Esophagus muscularis mucosa (tissue), 4 donors: ENCODE data around the gene C7. TPM values are rescaled to one million over a fixed set of nuclear protein-coding genes. Genes with fewer than 3 reads are reported as not detected.

Source experiments
- DNase-seq: peaks from one replicate; pipeline ENCODE4 v3.0.0-alpha.2; 2017; ENCODE audit errors: extremely low spot score
- H3K27ac ChIP-seq, 4 donors: fragments of 200-600 bp; sonication (generic); replicated peaks in 1 of 4; 1 replicate in 3 of 4; 2 replicates in 1 of 4; pipeline ENCODE4 v1.5.1; 2016 to 2019; ENCODE audit warnings: mild to moderate bottlenecking in 1 of 4
- H3K27me3 ChIP-seq, 4 donors: fragments of 200-600 bp; sonication (generic); one replicate each; pipeline versions ENCODE4 v1.5.1 to v1.6.0; 2016 to 2019
- H3K36me3 ChIP-seq, 4 donors: fragments of 200-600 bp; sonication (generic); one replicate each; pipeline ENCODE4 v1.5.1; 2016 to 2019
- H3K4me1 ChIP-seq, 4 donors: fragments of 200-600 bp; sonication (generic); one replicate each; pipeline ENCODE4 v1.5.1; 2016 to 2019
- H3K4me3 ChIP-seq, 4 donors: fragments of 200-600 bp; sonication (generic); 1 replicate in 2 of 4; 2 replicates in 2 of 4; pipeline ENCODE4 v1.5.1; 2016 to 2019; ENCODE audit warnings: mild to moderate bottlenecking in 4 of 4, moderate library complexity in 1 of 4
- H3K9me3 ChIP-seq, 4 donors: fragments of 200-600 bp; sonication (generic); 1 replicate in 3 of 4; 2 replicates in 1 of 4; pipeline ENCODE4 v1.5.1; 2016 to 2019
- CTCF ChIP-seq, 3 experiments: fragments of 200-600 bp in 2 of 3; fragments of 450-650 bp in 1 of 3; sonication (generic) in 2 of 3; IDR thresholded peaks; one replicate each; pipeline ENCODE4 v1.5.1; 2017 to 2019; ENCODE audit warnings: antibody characterized with exemption in 3 of 3, mild to moderate bottlenecking in 2 of 3, moderate library complexity in 1 of 3
- EP300 ChIP-seq: sonication (generic); formaldehyde crosslinking; IDR thresholded peaks from one replicate; pipeline ENCODE4 v1.6.1; 2017; ENCODE audit warnings: antibody characterized with exemption
- POLR2A ChIP-seq: fragments of 450-650 bp; IDR thresholded peaks from one replicate; pipeline ENCODE4 v1.6.1; 2017; ENCODE audit warnings: antibody characterized with exemption, moderate library complexity, mild to moderate bottlenecking, low read depth
- POLR2AphosphoS5 ChIP-seq, 2 donors: sonication (generic); formaldehyde crosslinking; IDR thresholded peaks; one replicate each; pipeline ENCODE4 v1.6.1; 2017; ENCODE audit warnings: antibody characterized with exemption in 2 of 2
- WGBS: methylation state at CpG from one replicate; pipeline ENCODE4 v1.1.5; 2018; 5-methylcytosine and 5-hydroxymethylcytosine counted together
- intact Hi-C: fragments of 100-400 bp; cut with DNase I; formaldehyde crosslinking; loops from one replicate; pipeline ENCODE4 v1.15.1; 2023
- total RNA-seq, 4 donors: library from RNA; depleted of rRNA; stranded (reverse); fragments of >200 nt; gene quantifications; one replicate each; pipeline versions ENCODE4 v1.1.0 to v1.2.1, GENCODE V29; 2016

C7 gene
- total RNA-seq, 4 donors from 2014 or later = 713 to 1,019 (median 874) TPM

DNA sequence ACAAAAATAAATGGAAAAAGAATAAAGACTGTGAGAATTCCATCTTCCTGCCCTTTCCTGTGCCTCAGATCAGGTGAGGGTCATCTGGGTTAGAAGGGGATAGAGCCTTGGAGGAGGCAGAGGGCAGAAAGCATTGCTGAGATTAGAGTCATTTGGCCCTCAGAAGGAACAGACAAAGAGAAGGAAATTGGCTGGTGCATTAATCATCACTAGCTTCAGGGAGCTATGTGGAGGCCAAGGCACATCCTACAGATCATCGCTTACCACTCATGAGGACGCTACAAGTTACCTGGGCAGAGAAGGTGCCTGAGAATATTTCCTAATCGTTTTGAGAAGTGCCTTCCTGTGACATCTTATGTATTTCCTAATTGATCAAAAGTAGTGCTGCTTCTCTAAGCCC lies 74.5 kb downstream of the C7 start:
- Histone ChIP-seq H3K27me3 (no peaks in the 10 kb centered on the region), H3K4me3 (no peak overlapping the region), H3K27ac (no peak overlapping the region), H3K36me3 (peaks cover 0 to 5% (median 2%) of the 10 kb centered on the region in 4 donors), H3K9me3 (peaks cover 0 to 10% (median 7%) of the 10 kb centered on the region in 4 donors), H3K4me1 (no peaks in the 10 kb centered on the region)
- intact Hi-C loops = no loop called here
- WGBS = 87% methylated on average over 3 of the region's 3 CpGs
- no peak for DNase-seq
- no peak for TF ChIP-seq POLR2A
- TF ChIP-seq EP300 = no peak
- no peak for TF ChIP-seq POLR2AphosphoS5 (IDR thresholded peaks at IDR 0.05)
- TF ChIP-seq CTCF (IDR thresholded peaks at IDR 0.05) = no peak

GRCh38 chr5:40984884-40985283 lies 75.6 kb downstream of the C7 start:
- Histone ChIP-seq H3K4me3 (no peak overlapping the region), H3K27ac (no peak overlapping the region), H3K27me3 (no peaks in the 10 kb centered on the region), H3K4me1 (no peaks in the 10 kb centered on the region), H3K36me3 (peaks cover 0 to 5% (median 2%) of the 10 kb centered on the region in 4 donors), H3K9me3 (peaks cover 0 to 10% (median 7%) of the 10 kb centered on the region in 4 donors)
- TF ChIP-seq POLR2A (no peak), EP300 (no peak), POLR2AphosphoS5 (IDR thresholded peaks at IDR 0.05) (no peak), CTCF (IDR thresholded peaks at IDR 0.05) (no peak)
- intact Hi-C loops = no loop called here
- DNase-seq = no peak
- WGBS = 96% methylated on average over 3 of the region's 3 CpGs

DNA sequence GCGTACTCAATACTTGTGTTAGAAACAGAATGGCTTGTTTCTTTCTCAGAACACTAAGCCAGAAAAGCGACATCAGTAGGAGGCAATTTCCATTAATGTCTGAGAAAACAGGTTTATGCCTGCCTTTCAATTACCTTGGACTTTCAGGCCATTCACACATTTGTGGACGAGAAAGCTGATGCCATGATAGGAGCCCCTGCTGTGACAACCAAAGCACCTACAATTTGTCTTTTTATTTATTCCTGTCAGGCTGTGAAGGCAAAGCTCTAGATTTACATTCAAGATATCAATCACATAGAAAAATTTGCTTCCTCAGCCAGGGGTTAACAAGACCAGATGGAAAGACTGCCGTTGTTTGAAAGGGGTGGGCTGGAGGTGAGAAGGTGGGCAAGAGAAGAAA lies 76.2 kb downstream of the C7 start:
- intact Hi-C loops = no loop called here
- H3K27me3 ChIP-seq = no peaks in the 10 kb centered on the region
- no peak overlapping the region for H3K4me3 ChIP-seq
- peaks cover 0 to 5% (median under 1%) of the 10 kb centered on the region in 4 donors for H3K36me3 ChIP-seq
- peaks cover 0 to 6% (median 5%) of the 10 kb centered on the region in 4 donors for H3K4me1 ChIP-seq
- TF ChIP-seq POLR2A = no peak
- TF ChIP-seq POLR2AphosphoS5 (IDR thresholded peaks at IDR 0.05) = no peak
- DNase-seq = peak; percentile 31
- H3K9me3 ChIP-seq = peaks cover 0 to 10% (median 7%) of the 10 kb centered on the region in 4 donors
- WGBS = 44% methylated on average over 4 of the region's 4 CpGs
- H3K27ac ChIP-seq = no peak overlapping the region

DNA sequence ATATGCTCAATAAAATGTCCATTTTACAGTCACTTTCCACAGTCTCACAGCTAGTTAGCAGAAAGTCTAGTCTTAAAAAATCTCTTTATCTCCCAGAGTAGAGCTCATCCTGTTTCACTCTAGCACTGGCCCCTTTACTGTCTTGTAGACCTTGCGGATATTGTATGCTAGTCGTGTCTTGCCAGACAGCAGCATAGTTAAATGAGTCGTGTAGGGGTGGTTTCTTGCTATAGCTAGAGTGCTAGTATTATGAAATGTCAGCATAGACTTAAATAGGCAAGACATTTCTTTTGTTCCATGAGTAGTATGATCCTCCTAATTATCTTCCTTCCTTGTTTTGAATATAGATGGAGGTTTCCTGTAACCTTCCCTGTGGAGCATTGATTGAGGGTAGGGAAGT lies 77.4 kb downstream of the C7 start:
- H3K27me3 ChIP-seq = no peaks in the 10 kb centered on the region
- no peak overlapping the region for H3K4me3 ChIP-seq
- H3K27ac ChIP-seq = no peak overlapping the region
- TF ChIP-seq POLR2AphosphoS5 (IDR thresholded peaks at IDR 0.05) (no peak), POLR2A (no peak), CTCF (IDR thresholded peaks at IDR 0.05) (no peak), EP300 (no peak)
- 70% methylated on average over 3 of the region's 3 CpGs for WGBS
- no peaks in the 10 kb centered on the region for H3K36me3 ChIP-seq
- peaks cover 0 to 16% (median 8%) of the 10 kb centered on the region in 4 donors for H3K4me1 ChIP-seq
- H3K9me3 ChIP-seq = peaks cover 0 to 10% (median 7%) of the 10 kb centered on the region in 4 donors
- DNase-seq = no peak
- intact Hi-C loops = no loop called here

GRCh38 chr5:40987349-40987748 lies 78.1 kb downstream of the C7 start:
- peaks cover 0 to 10% (median 7%) of the 10 kb centered on the region in 4 donors for H3K9me3 ChIP-seq
- H3K36me3 ChIP-seq = no peaks in the 10 kb centered on the region
- peaks cover under 1 to 23% (median 15%) of the 10 kb centered on the region in 4 donors for H3K4me1 ChIP-seq
- TF ChIP-seq EP300 = no peak
- no peak for TF ChIP-seq POLR2AphosphoS5 (IDR thresholded peaks at IDR 0.05)
- no peak for TF ChIP-seq POLR2A
- no peak for TF ChIP-seq CTCF (IDR thresholded peaks at IDR 0.05)
- peak; percentile 10 for DNase-seq
- no peak overlapping the region for H3K27ac ChIP-seq
- intact Hi-C loops = no loop called here
- no peaks in the 10 kb centered on the region for H3K27me3 ChIP-seq
- H3K4me3 ChIP-seq = no peak overlapping the region
